Naive thymus-derived CD4-positive, alpha-beta T cell (primary cell): Measurements from ENCODE around the gene VCP. TPM values are rescaled to one million over a fixed set of nuclear protein-coding genes. Genes with fewer than 3 reads are reported as not detected.

ENCODE experiments used
- ATAC-seq: fragments of 150-1000 bp; cut with Tn5 transposase; 2 replicates; pipeline ENCODE4 v1.10.0; 2021; ENCODE audit warnings: mild to moderate bottlenecking, moderate library complexity
- CTCF ChIA-PET: fragments of 350-600 bp; sonication (Branson Sonifier 250); formaldehyde crosslinking; loops from one replicate; lab custom pipeline; 2021; ENCODE audit warnings: antibody characterized with exemption; lab: Charles Lee
- POLR2A ChIA-PET: fragments of 350-600 bp; sonication (Branson Sonifier 250); formaldehyde crosslinking; loops from one replicate; lab custom pipeline; 2021; ENCODE audit warnings: antibody characterized with exemption, inconsistent platforms; lab: Charles Lee
- DNase-seq, 9 donors: peaks; one replicate each; pipeline versions ENCODE4 v3.0.0 to v3.0.0-alpha.2; 2020 to 2022; ENCODE audit warnings: mixed read lengths in 1 of 9
- H3K27ac ChIP-seq: one replicate; pipeline ENCODE4 v1.7.0; 2013; ENCODE audit warnings: mild to moderate bottlenecking, low read depth, low read length, moderate library complexity
- H3K27me3 ChIP-seq, 2 donors: one replicate each; pipeline ENCODE4 v1.7.0; 2013; ENCODE audit warnings: low read length in 2 of 2, mild to moderate bottlenecking in 2 of 2, moderate library complexity in 2 of 2; ENCODE audit not compliant: control insufficient read depth in 2 of 2, insufficient read depth in 2 of 2
- H3K36me3 ChIP-seq, 3 experiments: 1 replicate in 2 of 3; 2 replicates in 1 of 3; pipeline ENCODE4 v1.7.0; 2013; ENCODE audit warnings: low read length in 3 of 3, mild to moderate bottlenecking in 3 of 3, moderate library complexity in 1 of 3; ENCODE audit not compliant: insufficient read depth in 3 of 3, control insufficient read depth in 2 of 3
- H3K4me1 ChIP-seq, 2 donors: one replicate each; pipeline ENCODE4 v1.7.0; 2013; ENCODE audit warnings: low read length in 2 of 2, mild to moderate bottlenecking in 2 of 2, moderate library complexity in 1 of 2; ENCODE audit not compliant: control insufficient read depth in 2 of 2, insufficient read depth in 2 of 2
- H3K4me3 ChIP-seq: 2 replicates; pipeline ENCODE4 v1.7.0; 2013; ENCODE audit warnings: mild to moderate bottlenecking, low read length
- H3K9me3 ChIP-seq, 3 experiments: 1 replicate in 2 of 3; 2 replicates in 1 of 3; pipeline ENCODE4 v1.7.0; 2013; ENCODE audit warnings: low read length in 3 of 3; ENCODE audit not compliant: control insufficient read depth in 2 of 3
- H3K27ac Mint-ChIP-seq, 9 donors: one replicate each; pipeline ENCODE4 v1.8.0; 2020 to 2022; ENCODE audit warnings: mixed read lengths in 9 of 9, mild to moderate bottlenecking in 8 of 9, moderate library complexity in 5 of 9, inconsistent platforms in 2 of 9
- H3K27me3 Mint-ChIP-seq, 5 donors: one replicate each; pipeline ENCODE4 v1.8.0; 2021 to 2022; ENCODE audit warnings: mixed read lengths in 5 of 5, mild to moderate bottlenecking in 1 of 5
- H3K36me3 Mint-ChIP-seq, 5 donors: one replicate each; pipeline ENCODE4 v1.8.0; 2020 to 2022; ENCODE audit warnings: mixed read lengths in 5 of 5, mild to moderate bottlenecking in 3 of 5, inconsistent platforms in 1 of 5
- H3K4me1 Mint-ChIP-seq, 7 donors: one replicate each; pipeline ENCODE4 v1.8.0; 2020 to 2022; ENCODE audit warnings: mixed read lengths in 7 of 7, mild to moderate bottlenecking in 3 of 7, inconsistent platforms in 1 of 7
- H3K4me3 Mint-ChIP-seq, 10 donors: one replicate each; pipeline ENCODE4 v1.8.0; 2020 to 2022; ENCODE audit warnings: mild to moderate bottlenecking in 10 of 10, mixed read lengths in 10 of 10, moderate library complexity in 6 of 10, inconsistent platforms in 2 of 10
- H3K9me3 Mint-ChIP-seq, 11 donors: one replicate each; pipeline ENCODE4 v1.8.0; 2020 to 2022; ENCODE audit warnings: mixed read lengths in 11 of 11, mild to moderate bottlenecking in 4 of 11, inconsistent platforms in 1 of 11, moderate library complexity in 1 of 11
- intact Hi-C, 2 donors: fragments of 100-400 bp; cut with micrococcal nuclease; formaldehyde crosslinking; loops; one replicate each; pipeline ENCODE4 v1.15.1; 2023
- polyA plus RNA-seq, 2 donors: library from polyadenylated mRNA; unstranded; fragments of 300-500 nt; fragmentation: Illumina TruSeq; gene quantifications; one replicate each; pipeline ENCODE4 v1.2.3, GENCODE V29; 2021
- total RNA-seq, 6 experiments: library from RNA in 5 of 6; stranded (reverse) in 5 of 6; gene quantifications; 1 replicate in 5 of 6; 2 replicates in 1 of 6; pipeline ENCODE4 v1.2.3 and lab custom pipeline; 2021 to 2026

VCP gene
- total and polyA plus RNA-seq, 7 experiments from 2014 or later = 134 to 259 (median 198) TPM

DNA sequence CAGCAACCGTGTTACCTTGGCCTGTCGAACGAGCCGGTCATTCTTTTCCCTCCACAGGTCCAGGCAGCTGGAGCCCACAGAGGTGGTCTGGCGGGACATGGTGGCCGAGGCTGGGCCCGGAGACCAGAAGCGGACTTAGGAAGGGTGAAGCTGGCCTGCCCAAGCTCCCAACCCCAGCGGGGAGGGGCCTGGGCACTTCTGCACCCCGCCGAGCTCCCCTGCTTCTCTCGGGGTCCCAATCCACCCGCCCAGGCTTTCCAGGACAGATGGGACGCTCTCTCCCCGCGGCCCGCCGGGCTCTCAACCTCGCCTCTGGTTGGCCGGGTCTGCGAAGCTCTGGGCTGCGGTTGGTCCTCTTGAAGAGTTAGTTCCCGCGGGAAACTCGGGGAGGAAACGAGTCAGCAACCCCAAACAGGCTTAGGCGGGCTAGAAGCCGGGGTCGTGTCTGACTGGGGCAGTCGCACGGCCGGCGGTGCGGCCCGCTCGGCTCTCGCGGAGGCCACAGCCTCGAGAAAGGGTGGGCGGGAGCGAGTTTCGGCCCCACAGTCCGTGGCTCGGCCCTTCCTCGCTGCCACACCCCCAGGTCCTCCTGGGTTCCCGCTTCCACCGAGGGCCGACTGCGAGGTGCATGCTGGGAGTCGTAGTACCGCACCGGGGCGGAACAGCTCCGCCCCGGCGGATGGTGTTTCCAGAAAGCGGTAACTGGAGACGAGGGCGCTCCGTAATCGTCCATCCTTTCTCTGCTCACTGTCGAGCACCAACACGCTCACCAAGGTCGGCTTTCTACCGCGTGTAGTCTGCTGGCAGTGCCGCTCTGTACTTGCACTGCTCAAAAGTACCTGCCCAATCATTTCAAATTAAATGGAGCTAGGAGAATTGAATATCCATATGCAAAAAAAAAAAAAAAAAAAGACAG lies 7.3 kb upstream of the VCP start, which contains the start of gene FANCG:
TSS of gene FANCG (minus strand) at position 517 of the 916 bp plus-strand sequence. CDS start at position 99, 418 bp downstream.
- intact Hi-C loops = loop anchor here (1.0 to 10.0 kb wide), 9 partner anchors 7 to 735 kb away; partner anchors contain the start of genes PIGO (in 2 of the 2), VCP (in 2 of the 2), CCL27 (in 1 of the 2) and CREB3 (in 1 of the 2)
- peak; percentile 98 for ATAC-seq
- peak; percentile 60 to 87 (median 73) for DNase-seq
- peak within 1 kb of the TSS; percentile 76 to 99 (median 91) for H3K27ac Mint-ChIP-seq
- H3K4me3 ChIP-seq = peak within 1 kb of the TSS; percentile 84
- H3K4me3 Mint-ChIP-seq = peak within 1 kb of the TSS; percentile 84 to 98 (median 94)
- no peaks in the 10 kb centered on the region for H3K9me3 ChIP-seq
- peak within 1 kb of the TSS; percentile 74 for H3K27ac ChIP-seq
- CTCF ChIA-PET = interaction anchor here (1.2 to 4.1 kb wide), 4 partner anchors 8 to 180 kb away, joined by 4 to 19 read pairs (median 4); partner anchors contain the start of gene PIGO
- POLR2A ChIA-PET = interaction anchor here (0.6 to 5.9 kb wide), 9 partner anchors 9 to 566 kb away, joined by 3 to 88 read pairs (median 6); partner anchors contain the start of genes ATOSB, PIGO and STOML2
- peaks cover 0 to 7% (median 5%) of the 10 kb centered on the region in 5 donors for H3K36me3 Mint-ChIP-seq
- H3K4me1 ChIP-seq = peaks cover 8 to 10% of the 10 kb centered on the region in 2 donors
- H3K27me3 ChIP-seq = no peaks in the 10 kb centered on the region
- H3K9me3 Mint-ChIP-seq = no peaks in the 10 kb centered on the region
- H3K36me3 ChIP-seq = peaks cover 0 to 9% (median 0%) of the 10 kb centered on the region in 3 experiments
- H3K4me1 Mint-ChIP-seq = peaks cover 13 to 38% (median 24%) of the 10 kb centered on the region in 7 donors
- H3K27me3 Mint-ChIP-seq = no peaks in the 10 kb centered on the region

DNA sequence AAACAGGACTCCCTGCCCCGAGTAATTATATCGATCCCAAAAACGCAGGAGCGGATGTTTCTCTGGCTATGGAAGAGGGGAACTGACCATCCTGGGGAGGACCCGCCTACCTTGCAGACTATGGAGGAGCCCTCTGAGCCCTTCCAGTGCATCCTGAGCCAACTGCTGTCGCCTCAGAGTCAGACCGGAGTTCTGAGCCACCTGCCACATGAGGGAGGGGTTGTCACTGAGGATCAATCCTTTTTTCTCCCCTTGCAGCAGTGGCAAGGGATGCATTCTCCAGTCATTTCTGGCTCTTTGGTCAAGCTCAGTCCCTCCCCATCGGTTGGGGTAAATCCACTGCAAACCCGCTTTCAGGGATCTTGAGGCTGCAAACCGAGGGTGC lies 6.6 kb upstream of the VCP start:
- Mint-ChIP-seq H3K36me3 (peaks cover 0 to 11% (median 5%) of the 10 kb centered on the region in 5 donors), H3K9me3 (no peaks in the 10 kb centered on the region), H3K27me3 (no peaks in the 10 kb centered on the region), H3K4me3 (peak overlapping the region; percentile 84 to 98 (median 94)), H3K4me1 (peaks cover 13 to 42% (median 24%) of the 10 kb centered on the region in 7 donors), H3K27ac (peak overlapping the region in 5 of 9 donors; percentile 6 to 99 (median 70))
- intact Hi-C loops = loop anchor here in 1 of 2 donors (1.0 to 10.0 kb wide), 3 partner anchors 90 to 736 kb away; partner anchors contain the start of genes CCL27, DNAJB5, HINT2 and SPAG8
- Histone ChIP-seq H3K27me3 (no peaks in the 10 kb centered on the region), H3K36me3 (peaks cover 0 to 9% (median 0%) of the 10 kb centered on the region in 3 experiments), H3K4me1 (peaks cover 8 to 10% of the 10 kb centered on the region in 2 donors), H3K9me3 (no peaks in the 10 kb centered on the region), H3K4me3 (peak overlapping the region; percentile 84), H3K27ac (peak overlapping the region; percentile 74)
- ChIA-PET CTCF (interaction anchor here (1.5 to 4.1 kb wide), 2 partner anchors 17 to 179 kb away, joined by 4 to 19 read pairs; partner anchors contain the start of gene PIGO), POLR2A (interaction anchor here (1.1 to 5.9 kb wide), 6 partner anchors 8 to 567 kb away, joined by 4 to 88 read pairs (median 18); partner anchors contain the start of genes PIGO and STOML2)
- peak in 1 of 9 donors; percentile 5 for DNase-seq
- no peak for ATAC-seq

GRCh38 chr9:35078066-35078465 lies 5.6 kb upstream of the VCP start:
- Histone ChIP-seq H3K4me1 (peaks cover 8 to 13% of the 10 kb centered on the region in 2 donors), H3K36me3 (peaks cover 0 to 9% (median 0%) of the 10 kb centered on the region in 3 experiments), H3K27me3 (no peaks in the 10 kb centered on the region), H3K9me3 (no peaks in the 10 kb centered on the region), H3K4me3 (no peak overlapping the region), H3K27ac (no peak overlapping the region)
- ATAC-seq (no peak), DNase-seq (no peak)
- POLR2A ChIA-PET = interaction anchor here (0.8 to 5.9 kb wide), 3 partner anchors 12 to 26 kb away, joined by 3 to 88 read pairs (median 28); partner anchors contain the start of gene PIGO
- no peaks in the 10 kb centered on the region for H3K27me3 Mint-ChIP-seq
- CTCF ChIA-PET = interaction anchor here (0.5 to 4.1 kb wide), 2 partner anchors 18 to 1520 kb away, joined by 5 to 19 read pairs; partner anchors contain the start of gene PIGO
- H3K4me3 Mint-ChIP-seq = peak overlapping the region; percentile 42 to 98 (median 94)
- intact Hi-C loops = loop anchor here in 1 of 2 donors (10.0 kb wide), 2 partner anchors 413 to 737 kb away; partner anchors contain the start of genes CCL27, HINT2 and SPAG8
- H3K27ac Mint-ChIP-seq = peak overlapping the region in 3 of 9 donors; percentile 17 to 99 (median 57)
- no peaks in the 10 kb centered on the region for H3K9me3 Mint-ChIP-seq
- H3K4me1 Mint-ChIP-seq = peaks cover 13 to 47% (median 26%) of the 10 kb centered on the region in 7 donors
- H3K36me3 Mint-ChIP-seq = peaks cover 0 to 16% (median 5%) of the 10 kb centered on the region in 5 donors

DNA sequence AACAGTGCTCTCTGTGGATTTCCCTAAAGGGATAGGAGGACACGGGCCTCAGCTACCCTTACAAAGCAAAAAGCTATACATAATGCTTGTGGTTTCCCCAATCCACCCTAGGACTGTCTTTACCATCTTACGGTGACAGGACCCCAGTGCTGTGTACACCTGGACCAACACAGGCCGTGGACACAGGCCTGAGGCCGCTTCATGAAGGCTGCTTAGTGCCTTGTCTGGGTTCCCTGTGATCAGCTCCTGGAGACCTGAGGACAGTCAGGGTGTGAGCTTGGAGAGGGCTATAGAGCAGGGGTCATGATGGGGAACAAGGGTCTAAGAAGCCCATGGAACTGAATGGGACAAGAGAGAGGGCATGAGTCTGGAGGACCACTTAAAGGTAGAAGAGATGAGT lies 4.4 kb upstream of the VCP start:
- POLR2A ChIA-PET = interaction anchor here (0.6 to 5.9 kb wide), 4 partner anchors 10 to 518 kb away, joined by 3 to 88 read pairs (median 16); partner anchors contain the start of gene PIGO
- Mint-ChIP-seq H3K9me3 (peaks cover 0 to 2% (median 0%) of the 10 kb centered on the region in 11 donors), H3K27ac (no peak overlapping the region), H3K27me3 (peaks cover 0 to 3% (median 0%) of the 10 kb centered on the region in 5 donors), H3K36me3 (peaks cover 0 to 16% (median 5%) of the 10 kb centered on the region in 5 donors), H3K4me3 (peak overlapping the region in 2 of 10 donors; percentile 19 to 29), H3K4me1 (peaks cover 13 to 53% (median 31%) of the 10 kb centered on the region in 7 donors)
- Histone ChIP-seq H3K27me3 (no peaks in the 10 kb centered on the region), H3K4me3 (no peak overlapping the region), H3K36me3 (peaks cover 0 to 9% (median 0%) of the 10 kb centered on the region in 3 experiments), H3K9me3 (no peaks in the 10 kb centered on the region), H3K4me1 (peaks cover 8 to 15% of the 10 kb centered on the region in 2 donors), H3K27ac (no peak overlapping the region)
- ATAC-seq = no peak
- no peak for DNase-seq
- CTCF ChIA-PET = interaction anchor here (0.9 kb wide), 1 partner anchor 177 kb away, joined by 3 read pairs; no protein-coding TSS in a partner anchor
- intact Hi-C loops = loop anchor here in 1 of 2 donors (10.0 kb wide), 2 partner anchors 412 to 738 kb away; partner anchors contain the start of genes CCL27, HINT2 and SPAG8

DNA sequence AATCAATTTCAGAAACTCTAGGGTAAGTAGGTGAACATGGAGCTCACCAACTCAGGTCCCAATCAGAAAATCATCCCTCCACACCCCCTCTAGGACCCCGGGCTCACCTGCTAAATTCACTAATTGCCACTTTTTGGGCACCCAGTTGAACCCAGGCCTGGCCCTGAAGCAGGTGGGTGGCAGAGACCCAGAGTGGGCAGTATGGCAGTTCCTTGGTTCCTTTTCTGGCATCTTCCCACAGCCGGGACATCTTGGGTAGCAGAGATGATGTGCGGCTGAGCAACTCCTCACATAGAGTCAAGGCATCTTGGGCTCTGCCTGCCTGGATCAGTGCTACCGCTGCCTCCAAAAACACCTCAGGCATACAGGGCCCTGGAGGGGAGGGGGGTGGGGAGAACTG lies 2.9 kb upstream of the VCP start:
- no peak overlapping the region for H3K27ac Mint-ChIP-seq
- H3K4me1 Mint-ChIP-seq = peaks cover 21 to 59% (median 42%) of the 10 kb centered on the region in 7 donors
- H3K9me3 ChIP-seq = no peaks in the 10 kb centered on the region
- no peak overlapping the region for H3K4me3 ChIP-seq
- H3K4me3 Mint-ChIP-seq = no peak overlapping the region
- POLR2A ChIA-PET = interaction anchor here (0.8 to 1.2 kb wide), 2 partner anchors 21 to 113 kb away, joined by 3 to 4 read pairs; partner anchors contain the start of gene PIGO
- peaks cover 14 to 24% of the 10 kb centered on the region in 2 donors for H3K4me1 ChIP-seq
- ATAC-seq (no peak), DNase-seq (no peak)
- no peak overlapping the region for H3K27ac ChIP-seq
- peaks cover 0 to 3% (median 0%) of the 10 kb centered on the region in 5 donors for H3K27me3 Mint-ChIP-seq
- intact Hi-C loops = loop anchor here in 1 of 2 donors (10.0 kb wide), 2 partner anchors 411 to 739 kb away; partner anchors contain the start of genes CCL27, HINT2 and SPAG8
- peaks cover 0 to 18% (median 5%) of the 10 kb centered on the region in 5 donors for H3K36me3 Mint-ChIP-seq
- H3K36me3 ChIP-seq = peaks cover 0 to 9% (median 0%) of the 10 kb centered on the region in 3 experiments
- H3K27me3 ChIP-seq = no peaks in the 10 kb centered on the region
- CTCF ChIA-PET = interaction anchor here (0.6 to 1.5 kb wide), 2 partner anchors 19 to 592 kb away, joined by 3 to 5 read pairs; no protein-coding TSS in a partner anchor
- H3K9me3 Mint-ChIP-seq = peaks cover 0 to 2% (median 0%) of the 10 kb centered on the region in 11 donors
